HG03575 (cell line): ENCODE measurements around the gene ITLN2.
"Not testable (repeated sequence)": the region's sequence is repeated elsewhere in the genome, so short reads cannot be mapped to it uniquely, and the experiment has no call there.

Experiments used
- ATAC-seq: cut with Tn5 transposase; IDR thresholded peaks from one replicate; pipeline ENCODE4 v1.9.1; 2021; ENCODE audit not compliant: unreplicated experiment, insufficient number of reproducible peaks, low FRiP score; ENCODE audit errors: extremely low read depth

Gene ITLN2

GRCh38 chr1:160913229-160913628, 41.4 kb downstream of the ITLN2 start:
- ATAC-seq: not testable (repeated sequence)

GRCh38 chr1:160911925-160912324, 42.7 kb downstream of the ITLN2 start:
- no peak for ATAC-seq

- ATAC-seq: no peak
These were observed 43.2 kb downstream of the ITLN2 start for GRCh38 chr1:160911441-160911840.

- no peak for ATAC-seq
These were observed 44.3 kb downstream of the ITLN2 start for GRCh38 chr1:160910170-160910750.

GRCh38 chr1:160907976-160908375, 46.6 kb downstream of the ITLN2 start:
- no peak for ATAC-seq

- no peak for ATAC-seq
These were observed 49.0 kb downstream of the ITLN2 start for GRCh38 chr1:160905617-160905989.

GRCh38 chr1:160904783-160905616, 49.6 kb downstream of the ITLN2 start:
- no peak for ATAC-seq

GRCh38 chr1:160902251-160902650, 52.4 kb downstream of the ITLN2 start:
- ATAC-seq: not testable (repeated sequence)

GRCh38 chr1:160901768-160902167, 52.8 kb downstream of the ITLN2 start:
- ATAC-seq: no peak

GRCh38 chr1:160900683-160901082, 53.9 kb downstream of the ITLN2 start:
- not testable (repeated sequence) for ATAC-seq
